Liver (tissue), 2 donors: ENCODE results near the gene RNF135.
"Not testable (repeated sequence)": the region's sequence is repeated elsewhere in the genome, so short reads cannot be mapped to it uniquely, and the experiment has no call there.

ENCODE experiments used
- CTCF ChIP-seq: fragments of 150-350 bp; IDR thresholded peaks from 2 replicates; pipeline ENCODE4 v1.5.1; 2017; ENCODE audit warnings: improper control_type of control experiment, low read depth, low read length; ENCODE audit not compliant: missing input control
- FOXA1 ChIP-seq: IDR thresholded peaks from 2 replicates; pipeline ENCODE4 v1.6.1; 2016; ENCODE audit warnings: antibody characterized with exemption
- MAX ChIP-seq: IDR thresholded peaks from 2 replicates; pipeline ENCODE4 v1.6.1; 2016; ENCODE audit warnings: antibody characterized with exemption
- REST ChIP-seq: IDR thresholded peaks from 2 replicates; pipeline ENCODE4 v1.6.1; 2016; ENCODE audit warnings: antibody characterized with exemption, mild to moderate bottlenecking
- ZBTB33 ChIP-seq: IDR thresholded peaks from 2 replicates; pipeline ENCODE4 v1.6.1; 2016; ENCODE audit warnings: antibody characterized with exemption
- donor health status: healthy.

- not testable (repeated sequence) for TF ChIP-seq FOXA1, MAX, REST, CTCF, ZBTB33
These were observed 71.5 kb downstream of the RNF135 start for GRCh38 chr17:31042378-31042777.
